ENCODE data around the gene SPATA6L. TPM values are rescaled to one million over a fixed set of nuclear protein-coding genes. Genes with fewer than 3 reads are reported as not detected.

SPATA6L gene
- total RNA-seq, 1 donor from 2014 or later, result 3.7 TPM

DNA sequence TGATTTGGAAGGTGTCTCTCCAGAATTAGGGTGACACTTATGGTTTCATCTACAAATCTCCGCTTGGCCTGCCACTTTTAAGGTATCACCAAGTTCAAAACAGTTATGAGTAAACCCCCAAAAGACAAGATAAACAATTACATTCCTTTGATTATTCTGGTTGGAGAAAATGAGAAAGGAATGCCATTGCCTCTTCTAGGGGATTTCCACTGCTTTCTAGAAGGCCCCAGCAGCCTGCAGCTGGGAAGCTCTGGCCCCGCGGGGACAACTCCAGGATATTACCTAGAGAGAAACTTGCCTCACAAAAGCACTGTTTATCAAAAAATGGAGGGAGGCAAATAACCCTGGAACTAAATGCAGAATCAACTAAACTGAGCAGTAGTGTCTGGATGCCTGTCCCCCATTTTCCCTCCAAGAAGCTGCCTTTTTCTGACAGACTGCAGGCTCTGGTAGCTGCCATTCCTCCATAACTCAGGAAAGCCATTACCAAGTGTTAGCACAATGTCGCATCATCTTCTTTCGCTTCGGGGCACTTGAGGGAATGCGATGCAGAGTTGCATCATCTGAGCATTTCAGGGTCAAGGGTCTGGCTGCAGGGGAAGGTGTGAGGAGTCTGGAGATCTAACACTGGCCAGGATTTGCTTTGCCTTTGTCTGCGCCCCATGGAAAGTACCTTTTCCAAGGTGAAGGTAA, 75.7 kb downstream of the SPATA6L start:
- DNase-seq (ENCODE audit: low spot score), result no peak
- no peak for ATAC-seq

DNA sequence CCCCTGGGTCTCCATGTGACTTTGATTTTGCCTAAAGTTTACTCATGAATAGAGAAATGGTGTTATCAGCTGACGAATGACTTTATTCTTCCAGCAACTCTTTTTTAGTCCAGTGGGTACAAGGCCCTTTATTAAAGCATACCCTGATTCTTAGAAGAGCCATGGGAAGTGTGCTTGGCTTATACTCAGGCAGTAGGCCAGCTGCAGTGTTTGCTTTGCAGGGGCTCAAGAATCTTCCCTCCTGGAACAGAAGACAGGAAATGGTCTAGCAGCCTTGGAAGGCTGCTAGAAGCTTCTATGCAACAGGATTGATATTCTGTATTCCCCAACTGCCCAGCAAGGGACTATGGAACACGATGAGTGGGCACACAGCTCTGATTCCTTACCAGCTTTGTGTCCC, 77.6 kb downstream of the SPATA6L start:
- ATAC-seq (no peak), DNase-seq (ENCODE audit: low spot score) (no peak)

DNA sequence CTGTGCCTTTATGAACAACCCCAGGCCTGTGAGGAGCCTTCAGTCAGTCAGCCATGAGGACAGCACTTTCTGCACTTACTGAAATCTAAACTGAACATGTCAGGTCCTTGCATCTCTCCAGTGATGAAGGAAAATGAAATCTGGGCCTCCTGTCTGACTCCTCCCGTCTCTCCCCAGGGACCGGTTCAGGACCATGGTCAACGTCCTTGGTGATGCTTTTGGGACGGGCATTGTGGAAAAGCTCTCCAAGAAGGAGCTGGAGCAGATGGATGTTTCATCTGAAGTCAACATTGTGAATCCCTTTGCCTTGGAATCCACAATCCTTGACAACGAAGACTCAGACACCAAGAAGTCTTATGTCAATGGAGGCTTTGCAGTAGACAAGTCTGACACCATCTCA, 81.1 kb downstream of the SPATA6L start:
- peak; percentile 20 for ATAC-seq
- DNase-seq (ENCODE audit: low spot score), result no peak

DNA sequence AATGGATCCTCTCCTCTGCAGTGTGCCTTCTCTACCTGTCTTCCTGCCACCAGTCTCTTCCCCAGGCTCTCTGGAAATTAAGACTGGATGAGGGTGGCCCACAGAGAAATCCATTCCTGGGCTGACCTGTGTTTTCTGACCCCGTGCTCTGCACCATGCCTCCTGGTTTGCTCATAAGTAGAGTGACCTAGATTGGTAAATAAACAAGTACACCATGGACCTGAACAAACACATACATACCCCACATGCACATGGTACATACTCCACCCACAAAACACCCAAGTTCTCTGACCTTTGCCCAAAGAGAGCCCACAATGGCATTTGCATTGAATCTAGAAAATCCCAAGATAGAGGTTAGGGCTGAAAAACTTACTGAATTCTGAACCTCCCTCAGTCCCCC, 81.6 kb downstream of the SPATA6L start:
- ATAC-seq (peak; percentile 67), DNase-seq (ENCODE audit: low spot score) (peak; percentile 76)

GRCh38 chr9:4583001-4583400, 83.3 kb downstream of the SPATA6L start:
- DNase-seq (ENCODE audit: low spot score), result no peak
- ATAC-seq, result peak; percentile 27

- DNase-seq (ENCODE audit: low spot score) (peak; percentile 75), ATAC-seq (peak; percentile 60)
These were observed 84.3 kb downstream of the SPATA6L start for GRCh38 chr9:4581861-4582565.

DNA sequence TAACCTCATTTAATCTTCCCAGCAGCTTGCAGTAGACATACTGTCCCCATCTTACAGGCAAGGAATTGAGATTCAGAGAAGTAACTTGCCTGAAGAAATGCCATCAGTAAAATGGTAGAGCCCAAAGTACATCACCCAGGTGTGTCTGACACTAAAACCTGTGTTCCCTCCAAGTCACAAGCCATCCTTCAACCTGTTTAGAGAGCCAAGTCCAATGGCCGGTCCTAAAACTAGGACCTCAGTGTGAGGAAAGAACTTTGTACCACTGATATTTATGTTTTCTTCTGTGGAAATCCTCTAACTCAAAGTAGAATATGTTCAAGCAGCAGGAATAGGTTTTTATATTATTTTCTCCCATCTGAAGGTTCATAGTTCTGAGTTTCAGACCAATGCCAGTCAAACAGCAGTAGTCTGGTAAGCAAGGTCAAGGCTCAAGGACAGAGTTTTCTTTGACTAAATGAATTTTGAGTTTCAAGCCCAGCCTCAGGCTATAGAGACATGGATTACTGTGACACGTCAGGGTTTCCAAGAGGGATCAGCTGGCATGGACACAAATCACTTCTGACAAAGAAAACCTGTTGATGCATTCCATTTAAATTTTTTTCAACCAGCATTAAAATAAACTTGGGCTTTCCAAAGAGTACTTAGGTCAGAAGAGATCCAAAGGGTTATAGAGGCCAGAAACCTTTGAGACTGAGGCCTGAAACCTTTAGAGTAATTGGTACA, 85.1 kb downstream of the SPATA6L start:
- ATAC-seq (no peak), DNase-seq (ENCODE audit: low spot score) (no peak)

- DNase-seq (ENCODE audit: low spot score) (peak; percentile 59), ATAC-seq (peak; percentile 51)
These were observed 87.3 kb downstream of the SPATA6L start for GRCh38 chr9:4579001-4579400.

GRCh38 chr9:4576448-4576847, 89.8 kb downstream of the SPATA6L start:
- DNase-seq (ENCODE audit: low spot score) (no peak), ATAC-seq (no peak)

GRCh38 chr9:4575997-4576396, 90.3 kb downstream of the SPATA6L start:
- ATAC-seq (peak; percentile 4), DNase-seq (ENCODE audit: low spot score) (no peak)

DNA sequence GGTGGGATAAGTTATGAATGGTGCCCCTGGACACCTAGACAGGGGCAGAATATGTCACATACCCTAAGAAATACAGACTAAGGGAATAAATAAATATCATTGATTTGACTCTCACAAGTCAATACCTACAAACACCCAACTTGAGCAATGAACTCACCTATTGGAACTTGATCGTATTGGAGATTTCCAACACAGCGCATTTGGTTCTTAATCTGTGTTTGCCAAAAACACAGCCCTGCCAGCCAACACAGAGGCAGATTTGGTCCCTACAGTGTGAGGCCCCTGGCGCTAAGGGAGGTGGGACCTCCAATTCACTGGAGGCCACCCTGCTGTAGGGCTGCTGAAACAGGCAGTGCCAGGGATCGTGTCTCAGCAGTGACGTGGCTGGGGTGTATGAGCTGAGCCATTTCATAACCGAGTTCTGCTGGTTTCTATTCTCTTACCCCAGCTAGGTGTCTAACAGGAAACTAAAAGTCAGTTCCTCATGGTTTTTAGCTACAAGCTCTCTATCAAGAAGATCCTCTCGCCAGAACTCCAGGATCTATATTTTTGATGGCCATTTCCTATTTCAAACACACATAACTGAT, 91.5 kb downstream of the SPATA6L start:
- ATAC-seq (peak; percentile 70), DNase-seq (ENCODE audit: low spot score) (peak; percentile 60)

DNA sequence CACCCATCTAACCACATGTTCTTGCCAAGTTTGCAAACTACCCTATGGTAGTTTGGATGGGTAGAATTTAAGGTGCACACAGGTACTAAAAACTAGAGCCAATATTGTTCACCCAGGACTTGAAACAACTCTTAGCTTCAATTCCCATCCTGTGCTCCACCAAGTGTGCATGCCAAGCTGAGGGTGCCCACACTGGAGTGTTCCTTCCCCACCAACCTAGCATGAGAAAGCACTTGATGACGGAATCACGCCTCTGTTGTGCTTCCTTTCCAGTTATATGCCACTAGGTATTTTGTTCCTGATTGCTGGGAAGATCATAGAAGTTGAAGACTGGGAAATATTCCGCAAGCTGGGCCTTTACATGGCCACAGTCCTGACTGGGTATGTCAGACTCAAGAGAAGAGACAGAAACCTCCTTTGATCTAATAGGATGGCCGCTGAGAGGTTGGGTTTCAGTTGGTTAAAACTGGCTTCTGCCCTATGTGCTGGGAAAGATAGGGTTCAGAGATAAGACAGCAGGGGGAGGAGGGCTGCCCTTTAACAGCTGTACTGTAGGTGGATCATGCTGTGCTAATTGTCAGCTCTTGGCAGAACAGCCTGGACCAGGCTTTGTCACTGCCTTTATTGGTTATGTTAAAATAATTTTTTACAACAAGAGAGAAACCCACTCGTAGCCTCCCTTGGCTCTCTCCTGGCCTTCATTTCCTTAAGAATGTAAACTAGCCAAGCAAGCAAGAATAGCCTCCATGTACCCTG, 92.5 kb downstream of the SPATA6L start:
- ATAC-seq (peak; percentile 44), DNase-seq (ENCODE audit: low spot score) (no peak)

GRCh38 chr9:4573176-4573575, 93.1 kb downstream of the SPATA6L start:
- ATAC-seq (no peak), DNase-seq (ENCODE audit: low spot score) (no peak)

DNA sequence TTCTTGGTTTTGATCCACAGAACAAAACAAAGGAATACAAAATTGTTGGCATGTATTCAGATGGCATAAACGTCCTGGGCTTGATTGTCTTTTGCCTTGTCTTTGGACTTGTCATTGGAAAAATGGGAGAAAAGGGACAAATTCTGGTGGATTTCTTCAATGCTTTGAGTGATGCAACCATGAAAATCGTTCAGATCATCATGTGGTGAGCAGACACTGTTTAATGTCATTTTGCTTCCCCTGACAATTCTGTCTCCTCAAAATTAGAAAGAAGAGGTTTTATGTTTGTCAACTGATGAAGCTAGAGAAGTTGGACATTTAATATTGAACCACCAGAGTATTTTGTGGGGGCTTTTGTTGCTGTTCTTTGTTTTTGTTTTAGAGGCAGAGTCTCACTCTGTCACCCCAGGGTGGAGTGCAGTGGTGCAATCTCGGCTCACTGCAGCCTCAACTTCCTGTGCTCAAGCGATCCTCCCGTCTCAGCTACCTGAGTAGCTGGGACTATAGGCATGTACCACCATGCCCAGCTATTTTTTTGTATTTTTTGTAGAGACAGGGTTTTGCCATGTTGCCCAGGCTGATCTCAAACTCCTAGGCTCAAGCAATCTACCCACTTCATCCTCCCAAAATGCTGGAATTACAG, 94.0 kb downstream of the SPATA6L start:
- ATAC-seq, result no peak
- no peak for DNase-seq (ENCODE audit: low spot score)

DNA sequence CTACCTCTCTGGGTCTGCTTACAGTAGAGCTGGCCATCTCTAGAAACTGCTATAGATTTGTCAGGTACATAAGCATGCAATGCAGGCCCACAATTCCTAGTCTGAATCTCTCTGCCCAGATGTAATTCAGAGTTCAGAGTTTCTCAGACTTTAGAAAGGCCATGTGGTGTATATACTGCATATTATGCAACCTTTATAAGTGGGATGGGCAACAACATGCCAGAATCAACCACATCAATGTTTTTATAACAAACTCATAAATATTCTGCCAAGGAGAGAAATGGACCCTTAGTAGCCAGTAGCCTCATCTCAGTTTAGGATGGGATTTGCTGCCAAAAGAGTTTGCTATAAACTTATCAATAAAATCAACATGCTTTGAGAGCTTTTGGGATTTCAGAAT, 97.2 kb downstream of the SPATA6L start:
- DNase-seq (ENCODE audit: low spot score), result no peak
- peak; percentile 16 for ATAC-seq

- ATAC-seq (no peak), DNase-seq (ENCODE audit: low spot score) (no peak)
These were observed 98.7 kb downstream of the SPATA6L start for GRCh38 chr9:4567601-4568000.

DNA sequence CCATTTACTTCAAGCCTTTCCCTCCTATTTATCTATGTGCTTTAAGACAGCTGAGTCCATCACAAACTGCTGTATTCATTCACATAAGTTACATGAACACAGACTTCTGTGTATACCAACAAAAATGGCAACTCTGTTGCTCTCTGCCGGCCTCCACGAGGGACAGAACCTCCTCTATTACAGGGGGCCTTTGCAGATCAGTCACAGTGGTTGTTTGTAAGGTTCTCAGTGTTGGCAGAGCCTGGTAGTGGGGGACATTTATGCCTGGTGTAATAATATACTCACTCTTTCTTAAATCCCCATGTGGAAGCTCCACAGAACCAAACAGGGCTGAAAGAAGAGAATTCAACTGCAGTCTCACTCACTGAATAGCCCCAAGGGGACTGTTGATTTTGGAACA, 99.5 kb downstream of the SPATA6L start:
- no peak for ATAC-seq
- no peak for DNase-seq (ENCODE audit: low spot score)

- ATAC-seq (no peak), DNase-seq (ENCODE audit: low spot score) (no peak)
These were observed 103.2 kb downstream of the SPATA6L start for GRCh38 chr9:4563105-4563504.

- ATAC-seq (peak; percentile 43), DNase-seq (ENCODE audit: low spot score) (no peak)
These were observed 106.8 kb downstream of the SPATA6L start for GRCh38 chr9:4559261-4560182.

Data from left lobe of liver (tissue), 2 donors.